ENCODE data around the gene ERBIN. TPM values are rescaled to one million over a fixed set of nuclear protein-coding genes. Genes with fewer than 3 reads are reported as not detected.

ERBIN gene
- total and polyA plus RNA-seq, 2 donors (not counting 1 experiment from before 2014, with no cell fraction given) = 69.1 to 127 TPM

DNA sequence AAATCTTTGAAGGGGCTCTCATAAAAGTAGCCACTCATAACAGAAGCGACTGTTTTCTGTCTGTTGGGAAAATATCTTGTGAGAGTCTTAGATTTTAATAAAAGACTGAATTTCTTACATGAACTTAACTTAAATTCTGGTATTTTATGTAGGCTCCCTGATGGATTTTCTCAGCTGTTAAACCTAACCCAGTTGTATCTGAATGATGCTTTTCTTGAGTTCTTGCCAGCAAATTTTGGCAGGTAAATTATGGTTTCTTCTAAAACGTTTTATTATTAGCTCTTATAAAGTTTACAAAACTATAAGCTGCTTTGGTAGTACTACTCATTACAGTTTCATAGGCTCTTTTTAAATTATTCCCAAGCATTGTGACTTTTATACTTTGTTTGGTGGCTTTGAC, 87.0 kb downstream of the ERBIN start:
- Histone ChIP-seq H4K20me1 (ENCODE audit: control insufficient read depth, extremely low read depth, insufficient read depth, low read length) (no peaks in the 10 kb centered on the region), H3K79me2 (ENCODE audit: control insufficient read depth, insufficient read depth, low read length) (peaks cover 17% of the 10 kb centered on the region), H2AFZ (ENCODE audit: low read length) (no peak overlapping the region), H3K36me3 (ENCODE audit: control insufficient read depth, insufficient read depth, low read length) (peaks cover 2% of the 10 kb centered on the region), H3K4me3 (replicated peaks in 1 of 4; ENCODE audit: control extremely low read depth in 1 of 4, insufficient read depth in 1 of 4, low read depth in 3 of 4, low read length in 4 of 4) (no peak overlapping the region), H3K4me1 (ENCODE audit: control insufficient read depth, extremely low read depth, insufficient read depth, low read length) (no peaks in the 10 kb centered on the region), H3K4me2 (ENCODE audit: extremely low read depth, insufficient read depth, low read length) (no peak overlapping the region), H3K9me3 (ENCODE audit: control insufficient read depth, insufficient read depth, low read depth, low read length) (no peaks in the 10 kb centered on the region), H3K27me3 (ENCODE audit: control insufficient read depth, insufficient read depth, low read length) (no peaks in the 10 kb centered on the region), H3K9ac (ENCODE audit: insufficient read depth, low read length) (no peak overlapping the region), H3K27ac (ENCODE audit: insufficient read depth, low read length) (no peak overlapping the region)
- no peak for TF ChIP-seq EZH2 (IDR thresholded peaks at IDR 0.05; ENCODE audit: low read length, missing control alignments)
- TF ChIP-seq, protein P1, sequence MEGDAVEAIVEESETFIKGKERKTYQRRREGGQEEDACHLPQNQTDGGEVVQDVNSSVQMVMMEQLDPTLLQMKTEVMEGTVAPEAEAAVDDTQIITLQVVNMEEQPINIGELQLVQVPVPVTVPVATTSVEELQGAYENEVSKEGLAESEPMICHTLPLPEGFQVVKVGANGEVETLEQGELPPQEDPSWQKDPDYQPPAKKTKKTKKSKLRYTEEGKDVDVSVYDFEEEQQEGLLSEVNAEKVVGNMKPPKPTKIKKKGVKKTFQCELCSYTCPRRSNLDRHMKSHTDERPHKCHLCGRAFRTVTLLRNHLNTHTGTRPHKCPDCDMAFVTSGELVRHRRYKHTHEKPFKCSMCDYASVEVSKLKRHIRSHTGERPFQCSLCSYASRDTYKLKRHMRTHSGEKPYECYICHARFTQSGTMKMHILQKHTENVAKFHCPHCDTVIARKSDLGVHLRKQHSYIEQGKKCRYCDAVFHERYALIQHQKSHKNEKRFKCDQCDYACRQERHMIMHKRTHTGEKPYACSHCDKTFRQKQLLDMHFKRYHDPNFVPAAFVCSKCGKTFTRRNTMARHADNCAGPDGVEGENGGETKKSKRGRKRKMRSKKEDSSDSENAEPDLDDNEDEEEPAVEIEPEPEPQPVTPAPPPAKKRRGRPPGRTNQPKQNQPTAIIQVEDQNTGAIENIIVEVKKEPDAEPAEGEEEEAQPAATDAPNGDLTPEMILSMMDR (conservative IDR thresholded peaks at IDR 0.05 in 1 of 2, IDR thresholded peaks at IDR 0.05 in 1 of 2; ENCODE audit: low read depth in 1 of 2, low read length in 2 of 2) = no peak
- peak in 1 of 2 donors; percentile 2 for DNase-seq (ENCODE audit: low read depth in 2 of 2)

GRCh38 chr5:66013906-66014305, 87.5 kb downstream of the ERBIN start:
- Histone ChIP-seq H4K20me1 (ENCODE audit: control insufficient read depth, extremely low read depth, insufficient read depth, low read length) (no peaks in the 10 kb centered on the region), H3K9ac (ENCODE audit: insufficient read depth, low read length) (no peak overlapping the region), H3K4me2 (ENCODE audit: extremely low read depth, insufficient read depth, low read length) (no peak overlapping the region), H3K27me3 (ENCODE audit: control insufficient read depth, insufficient read depth, low read length) (no peaks in the 10 kb centered on the region), H3K79me2 (ENCODE audit: control insufficient read depth, insufficient read depth, low read length) (peaks cover 16% of the 10 kb centered on the region), H3K9me3 (ENCODE audit: control insufficient read depth, insufficient read depth, low read depth, low read length) (no peaks in the 10 kb centered on the region), H3K4me1 (ENCODE audit: control insufficient read depth, extremely low read depth, insufficient read depth, low read length) (no peaks in the 10 kb centered on the region), H2AFZ (ENCODE audit: low read length) (no peak overlapping the region), H3K36me3 (ENCODE audit: control insufficient read depth, insufficient read depth, low read length) (peaks cover 2% of the 10 kb centered on the region), H3K4me3 (replicated peaks in 1 of 4; ENCODE audit: control extremely low read depth in 1 of 4, insufficient read depth in 1 of 4, low read depth in 3 of 4, low read length in 4 of 4) (no peak overlapping the region), H3K27ac (ENCODE audit: insufficient read depth, low read length) (no peak overlapping the region)
- TF ChIP-seq, protein P1 (conservative IDR thresholded peaks at IDR 0.05 in 1 of 2, IDR thresholded peaks at IDR 0.05 in 1 of 2; ENCODE audit: low read depth in 1 of 2, low read length in 2 of 2) = no peak
- TF ChIP-seq EZH2 (IDR thresholded peaks at IDR 0.05; ENCODE audit: low read length, missing control alignments) = no peak
- no peak for DNase-seq (ENCODE audit: low read depth in 2 of 2)

GRCh38 chr5:66015196-66015960, 89.0 kb downstream of the ERBIN start:
- Histone ChIP-seq H3K9me3 (ENCODE audit: control insufficient read depth, insufficient read depth, low read depth, low read length) (no peaks in the 10 kb centered on the region), H4K20me1 (ENCODE audit: control insufficient read depth, extremely low read depth, insufficient read depth, low read length) (no peaks in the 10 kb centered on the region), H3K27me3 (ENCODE audit: control insufficient read depth, insufficient read depth, low read length) (no peaks in the 10 kb centered on the region), H3K36me3 (ENCODE audit: control insufficient read depth, insufficient read depth, low read length) (peaks cover 2% of the 10 kb centered on the region), H3K4me2 (ENCODE audit: extremely low read depth, insufficient read depth, low read length) (no peak overlapping the region), H3K9ac (ENCODE audit: insufficient read depth, low read length) (no peak overlapping the region), H2AFZ (ENCODE audit: low read length) (no peak overlapping the region), H3K4me3 (replicated peaks in 1 of 4; ENCODE audit: control extremely low read depth in 1 of 4, insufficient read depth in 1 of 4, low read depth in 3 of 4, low read length in 4 of 4) (no peak overlapping the region), H3K79me2 (ENCODE audit: control insufficient read depth, insufficient read depth, low read length) (peaks cover 14% of the 10 kb centered on the region), H3K4me1 (ENCODE audit: control insufficient read depth, extremely low read depth, insufficient read depth, low read length) (no peaks in the 10 kb centered on the region), H3K27ac (ENCODE audit: insufficient read depth, low read length) (no peak overlapping the region)
- TF ChIP-seq, protein P1 (conservative IDR thresholded peaks at IDR 0.05 in 1 of 2, IDR thresholded peaks at IDR 0.05 in 1 of 2; ENCODE audit: low read depth in 1 of 2, low read length in 2 of 2) = no peak
- no peak for TF ChIP-seq EZH2 (IDR thresholded peaks at IDR 0.05; ENCODE audit: low read length, missing control alignments)
- peak in 1 of 2 donors; percentile 28 for DNase-seq (ENCODE audit: low read depth in 2 of 2)

Measured in fibroblast of lung (primary cell).